ENCODE measurements around the gene VGLL4. TPM values are rescaled to one million over a fixed set of nuclear protein-coding genes. Genes with fewer than 3 reads are reported as not detected.

VGLL4 gene
- total and polyA plus RNA-seq, 2 of the 4 experiments (the other 2 are of a cell fraction) = 26.2 to 35.4 TPM

DNA sequence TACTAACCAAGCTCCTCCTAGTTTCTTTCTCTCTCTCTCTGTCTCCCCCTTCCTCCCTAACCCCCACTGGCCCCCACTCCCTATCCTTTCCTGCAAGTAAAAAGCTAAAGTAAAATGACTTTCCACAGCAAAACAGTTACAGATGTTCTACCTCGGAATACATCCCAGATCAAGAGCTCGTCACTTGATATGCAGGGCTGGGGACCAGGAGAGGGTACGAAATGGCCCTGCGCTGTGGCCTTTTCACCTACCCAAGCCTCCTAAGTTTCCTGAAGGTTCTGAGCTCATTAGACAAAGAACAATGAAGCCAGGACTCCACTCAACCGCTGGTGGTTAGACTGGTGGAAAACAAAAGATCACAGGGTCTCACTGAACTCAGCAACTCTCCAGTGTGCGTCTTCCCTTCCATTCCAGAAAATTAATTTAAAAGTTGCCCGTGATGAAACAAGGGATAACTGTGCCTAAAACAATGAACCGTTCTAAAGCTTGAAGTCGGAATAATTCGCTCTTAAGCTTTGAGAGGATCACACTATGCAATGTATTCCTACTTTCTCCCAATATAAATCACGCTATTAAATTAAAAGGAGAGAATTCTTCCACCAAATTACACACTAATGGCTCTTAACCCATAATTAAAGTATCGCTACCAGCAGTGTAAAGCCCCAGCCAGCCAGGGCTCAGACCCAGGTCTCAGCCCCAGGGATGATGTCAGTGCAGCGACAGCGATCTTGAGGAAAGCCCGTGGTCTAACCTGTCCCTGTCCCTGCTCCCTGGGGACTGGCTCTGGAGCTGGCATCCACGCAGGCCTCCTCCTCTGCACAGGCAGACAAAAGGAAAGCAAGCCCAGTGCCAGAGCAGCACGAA lies 5.0 kb downstream of the VGLL4 start:
- in situ Hi-C loops (cut with MboI; ENCODE audit: low sequenced_read_pairs) (loop anchor here (5.0 kb wide), 1 partner anchor 36 kb away; no protein-coding TSS in a partner anchor), dilution Hi-C loops (cut with HindIII; ENCODE audit: low sequenced_read_pairs, unreplicated experiment) (no loop called here), intact Hi-C loops (cut with micrococcal nuclease) (no loop called here)
- Histone ChIP-seq H3K14ac (replicated peaks; ENCODE audit: low read depth, low read length) (peak overlapping the region; percentile 71), H2BK15ac (ENCODE audit: low read depth, low read length) (peak overlapping the region; percentile 75; the same call in 1 of the 3 replicates), H3K79me1 (ENCODE audit: low read depth in 1 of 2, low read length in 2 of 2) (peaks cover 7 to 48% of the 10 kb centered on the region in 2 experiments; a peak in 3 of 4 replicates), H3K4me1 (ENCODE audit: control insufficient read depth, insufficient read depth, low read length) (peaks cover 37% of the 10 kb centered on the region), H4K20me1 (ENCODE audit: insufficient read depth, low read length) (peaks cover 59% of the 10 kb centered on the region), H3K9me1 (ENCODE audit: insufficient read depth, low read length) (peaks cover 22% of the 10 kb centered on the region), H4K5ac (ENCODE audit: low read depth, low read length) (peak overlapping the region; percentile 83), H3K27me3 (ENCODE audit: control insufficient read depth, insufficient read depth, low read length) (no peaks in the 10 kb centered on the region), H2BK5ac (ENCODE audit: low read depth, low read length, poor library complexity, severe bottlenecking) (peak overlapping the region; percentile 51), H2BK20ac (ENCODE audit: low read depth, low read length) (peak overlapping the region; percentile 12), H3K9ac (ENCODE audit: low read depth, low read length) (peak overlapping the region; percentile 83), H3K4ac (ENCODE audit: low read depth, low read length) (peak overlapping the region; percentile 70), H3K4me3 (ENCODE audit: insufficient read depth, low read depth, low read length) (peak overlapping the region; percentile 31; the same call in 1 of the 2 replicates), H3K18ac (ENCODE audit: low read depth, low read length) (peak overlapping the region; percentile 85), H2AK5ac (ENCODE audit: low read depth, low read length) (peak overlapping the region; percentile 65; the same call in 1 of the 2 replicates), H3K56ac (ENCODE audit: extremely low read depth, insufficient read depth, low read length) (peak overlapping the region; percentile 71; the same call in 1 of the 2 replicates), H2AK9ac (replicated peaks; ENCODE audit: low read depth, low read length, poor library complexity) (peak overlapping the region; percentile 38), H3K36me3 (ENCODE audit: control insufficient read depth, insufficient read depth, low read length) (peaks cover 10% of the 10 kb centered on the region), H2BK120ac (ENCODE audit: low read depth, low read length) (peak overlapping the region; percentile 80), H3K23ac (ENCODE audit: low read depth, low read length) (peak overlapping the region; percentile 90), H4K91ac (ENCODE audit: insufficient read depth, low read depth, low read length) (peak overlapping the region; percentile 42; the same call in 1 of the 2 replicates), H3K4me2 (ENCODE audit: low read depth, low read length) (peak overlapping the region; percentile 99), H3K9me3 (ENCODE audit: control insufficient read depth, insufficient read depth, low read length) (no peaks in the 10 kb centered on the region), H2AFZ (replicated peaks; ENCODE audit: low read length, poor library complexity) (no peak overlapping the region), H3K27ac (ENCODE audit: insufficient read depth, low read length) (peak overlapping the region; percentile 85), H4K8ac (ENCODE audit: low read depth in 2 of 2, low read length in 2 of 2) (peak overlapping the region; percentile 36 to 58; a peak in 3 of 4 replicates)
- no peak for ATAC-seq (ENCODE audit: low read depth)
- CTCF ChIA-PET = interaction anchor here (1.2 to 1.4 kb wide), 2 partner anchors 13 kb away, joined by 3 to 4 read pairs; no protein-coding TSS in a partner anchor
- 90% methylated on average over 2 of the region's 17 CpGs; no CpG with 5 or more reads in 1 of the 2 experiments for WGBS, 2 experiments (ENCODE audit: extremely low coverage in 2 of 2, insufficient read length in 1 of 2)
- DNase-seq = no peak
- POLR2A ChIA-PET (ENCODE audit: unreplicated experiment) = interaction anchor here (0.6 to 1.2 kb wide), 2 partner anchors 27 to 32 kb away, joined by 3 to 4 read pairs; no protein-coding TSS in a partner anchor
- BruUV-seq (replicated peaks) = no TSS peak
- no peak for TF ChIP-seq RFX5 (IDR thresholded peaks at IDR 0.05; ENCODE audit: low read depth, low read length)
- TF ChIP-seq RAD21 (IDR thresholded peaks at IDR 0.05; ENCODE audit: low read length) = no peak
- TF ChIP-seq, protein P1, sequence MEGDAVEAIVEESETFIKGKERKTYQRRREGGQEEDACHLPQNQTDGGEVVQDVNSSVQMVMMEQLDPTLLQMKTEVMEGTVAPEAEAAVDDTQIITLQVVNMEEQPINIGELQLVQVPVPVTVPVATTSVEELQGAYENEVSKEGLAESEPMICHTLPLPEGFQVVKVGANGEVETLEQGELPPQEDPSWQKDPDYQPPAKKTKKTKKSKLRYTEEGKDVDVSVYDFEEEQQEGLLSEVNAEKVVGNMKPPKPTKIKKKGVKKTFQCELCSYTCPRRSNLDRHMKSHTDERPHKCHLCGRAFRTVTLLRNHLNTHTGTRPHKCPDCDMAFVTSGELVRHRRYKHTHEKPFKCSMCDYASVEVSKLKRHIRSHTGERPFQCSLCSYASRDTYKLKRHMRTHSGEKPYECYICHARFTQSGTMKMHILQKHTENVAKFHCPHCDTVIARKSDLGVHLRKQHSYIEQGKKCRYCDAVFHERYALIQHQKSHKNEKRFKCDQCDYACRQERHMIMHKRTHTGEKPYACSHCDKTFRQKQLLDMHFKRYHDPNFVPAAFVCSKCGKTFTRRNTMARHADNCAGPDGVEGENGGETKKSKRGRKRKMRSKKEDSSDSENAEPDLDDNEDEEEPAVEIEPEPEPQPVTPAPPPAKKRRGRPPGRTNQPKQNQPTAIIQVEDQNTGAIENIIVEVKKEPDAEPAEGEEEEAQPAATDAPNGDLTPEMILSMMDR (conservative IDR thresholded peaks at IDR 0.05; ENCODE audit: low read depth, low read length) = no peak
- TF ChIP-seq NFE2L2 (IDR thresholded peaks at IDR 0.05; ENCODE audit: low read depth, low read length) = no peak
- TF ChIP-seq SMC3 (IDR thresholded peaks at IDR 0.05; ENCODE audit: low read depth, low read length) = no peak
- TF ChIP-seq POLR2A (IDR thresholded peaks at IDR 0.05; ENCODE audit: low read depth, low read length) = no peak
- no peak for TF ChIP-seq MAZ (IDR thresholded peaks at IDR 0.05; ENCODE audit: borderline replicate concordance, low read depth, low read length)

All from IMR-90 (cell line).